T-helper 1 cell treated with Interleukin-12 subunit alpha and Interleukin-12 subunit beta and Interleukin-4 antibody, amounts not matched to agents 30 μg/mL and 1 μg/mL, for 36 hours (primary cell): ENCODE results near the gene COA1.

Experiments used
- H3K27ac Mint-ChIP-seq: one replicate; pipeline ENCODE4 v1.8.0; 2021; ENCODE audit warnings: mild to moderate bottlenecking, mixed read lengths
- H3K27me3 Mint-ChIP-seq: one replicate; pipeline ENCODE4 v1.8.0; 2021; ENCODE audit warnings: low read depth, mixed read lengths
- H3K36me3 Mint-ChIP-seq: one replicate; pipeline ENCODE4 v1.8.0; 2021; ENCODE audit warnings: low read depth, mixed read lengths
- H3K4me1 Mint-ChIP-seq: one replicate; pipeline ENCODE4 v1.8.0; 2021; ENCODE audit warnings: low read depth, mixed read lengths
- H3K4me3 Mint-ChIP-seq: one replicate; pipeline ENCODE4 v1.8.0; 2021; ENCODE audit warnings: mild to moderate bottlenecking, moderate library complexity, mixed read lengths
- H3K9me3 Mint-ChIP-seq: one replicate; pipeline ENCODE4 v1.8.0; 2021; ENCODE audit warnings: mixed read lengths

Gene COA1

DNA sequence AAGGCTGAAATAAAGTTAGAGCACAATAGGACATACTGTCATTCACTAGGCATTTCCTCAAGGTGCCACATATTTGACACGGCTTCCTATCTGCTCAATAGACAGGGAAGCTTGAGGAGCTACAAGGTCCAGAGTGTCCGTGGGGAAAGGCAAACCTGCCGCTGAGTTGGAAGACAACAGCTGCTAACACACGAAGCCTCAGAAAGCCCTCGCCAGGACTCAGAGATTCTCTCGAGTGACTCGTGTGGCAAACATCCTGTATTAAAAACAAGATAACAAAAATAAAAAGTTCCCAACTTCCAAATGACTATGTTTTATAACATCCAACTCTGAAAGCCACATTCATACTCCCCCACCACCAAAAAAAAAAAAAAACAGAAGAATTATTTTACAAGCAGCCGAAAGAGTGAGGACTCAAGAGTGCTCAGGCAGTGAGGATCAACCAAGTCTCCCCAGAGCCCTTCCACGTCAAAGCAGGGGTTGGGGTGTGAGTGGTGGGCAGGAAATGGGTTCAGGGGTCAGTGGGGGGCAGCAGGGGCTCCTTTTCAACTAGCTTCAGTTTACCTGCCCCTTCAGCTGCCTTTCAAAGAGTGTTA is 78.8 kb downstream of the COA1 start:
- H3K36me3 Mint-ChIP-seq, result peaks cover 27% of the 10 kb centered on the region
- peaks cover 77% of the 10 kb centered on the region for H3K4me1 Mint-ChIP-seq

DNA sequence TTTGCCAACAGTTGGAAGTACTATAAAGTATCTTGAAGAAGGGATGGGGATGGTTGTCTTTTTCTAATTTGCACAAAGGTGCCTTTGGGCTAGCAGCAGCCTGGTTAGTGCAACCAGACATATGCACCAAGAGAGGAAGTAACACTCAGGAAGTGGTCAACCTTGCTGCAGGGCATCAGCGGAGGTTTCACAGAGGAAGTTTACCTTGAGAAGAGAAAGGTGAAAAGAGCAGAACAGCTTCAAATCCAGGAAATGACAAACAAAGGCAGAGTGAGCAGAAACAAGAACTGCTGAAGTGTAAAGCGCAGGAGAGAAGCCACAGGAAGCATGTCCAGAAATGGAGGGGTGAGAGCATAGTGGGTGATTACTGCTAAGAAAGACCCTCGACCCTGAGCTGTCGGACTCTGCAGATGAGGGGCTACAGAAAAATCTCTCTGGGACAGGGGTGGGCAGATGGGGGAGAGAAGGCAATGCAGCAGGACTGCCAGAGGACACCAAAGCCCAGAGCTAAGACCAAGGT is 79.5 kb downstream of the COA1 start:
- Mint-ChIP-seq H3K27me3 (no peaks in the 10 kb centered on the region), H3K36me3 (peaks cover 32% of the 10 kb centered on the region), H3K4me3 (peak overlapping the region; percentile 73), H3K4me1 (peaks cover 83% of the 10 kb centered on the region), H3K27ac (peak overlapping the region; percentile 84), H3K9me3 (peaks cover 5% of the 10 kb centered on the region)

More for the DNA sequence above, 78.8 kb downstream of the COA1 start:
- H3K4me3 Mint-ChIP-seq, result peak overlapping the region; percentile 73
- peaks cover 5% of the 10 kb centered on the region for H3K9me3 Mint-ChIP-seq
- peak overlapping the region; percentile 84 for H3K27ac Mint-ChIP-seq
- no peaks in the 10 kb centered on the region for H3K27me3 Mint-ChIP-seq

DNA sequence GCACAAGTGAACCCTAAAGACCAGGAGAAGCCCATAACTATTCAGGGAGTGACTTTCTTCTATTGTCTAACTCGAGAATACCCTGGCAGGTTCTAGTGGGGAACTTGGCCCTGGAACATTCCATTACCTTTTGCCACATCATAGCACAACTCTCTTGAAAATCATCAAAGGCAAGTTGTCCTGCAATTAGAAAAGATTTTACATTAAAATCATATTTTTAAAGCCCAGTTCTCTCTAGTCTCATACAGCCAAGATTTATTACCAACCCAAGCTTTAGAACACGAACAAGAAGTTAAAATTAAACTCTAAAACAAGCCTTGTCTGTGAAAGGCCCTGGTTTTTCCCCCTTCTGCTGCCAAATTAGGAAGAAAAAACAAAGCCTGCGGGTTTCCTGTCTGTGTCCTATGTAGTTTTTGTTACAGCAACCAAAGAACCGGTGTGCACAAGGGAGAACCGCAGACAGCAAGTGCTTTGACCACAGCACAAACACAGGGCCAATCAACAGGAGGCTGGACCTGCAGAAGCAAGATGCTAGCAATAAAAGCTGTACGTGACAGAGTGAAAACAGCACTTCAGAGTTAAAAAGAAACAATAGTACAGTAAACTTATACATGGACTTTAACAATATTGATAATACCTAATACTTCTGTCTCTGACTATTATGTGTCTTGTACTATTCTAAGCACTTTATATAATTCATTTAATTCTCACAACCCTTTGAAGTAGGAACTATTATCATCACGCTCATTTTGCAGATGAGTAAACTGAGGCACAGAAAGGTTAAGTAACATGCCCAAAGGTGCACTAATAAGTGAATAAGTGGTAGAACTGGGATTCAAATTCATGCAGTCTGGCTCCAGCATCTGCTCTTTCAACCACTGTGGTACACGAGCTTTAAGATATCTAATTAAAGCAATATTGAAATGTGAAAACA is 80.6 kb downstream of the COA1 start:
- H3K4me3 Mint-ChIP-seq, result peak overlapping the region; percentile 73
- peaks cover 34% of the 10 kb centered on the region for H3K36me3 Mint-ChIP-seq
- H3K4me1 Mint-ChIP-seq, result peaks cover 82% of the 10 kb centered on the region
- H3K27me3 Mint-ChIP-seq, result no peaks in the 10 kb centered on the region
- peak overlapping the region; percentile 84 for H3K27ac Mint-ChIP-seq
- no peaks in the 10 kb centered on the region for H3K9me3 Mint-ChIP-seq

DNA sequence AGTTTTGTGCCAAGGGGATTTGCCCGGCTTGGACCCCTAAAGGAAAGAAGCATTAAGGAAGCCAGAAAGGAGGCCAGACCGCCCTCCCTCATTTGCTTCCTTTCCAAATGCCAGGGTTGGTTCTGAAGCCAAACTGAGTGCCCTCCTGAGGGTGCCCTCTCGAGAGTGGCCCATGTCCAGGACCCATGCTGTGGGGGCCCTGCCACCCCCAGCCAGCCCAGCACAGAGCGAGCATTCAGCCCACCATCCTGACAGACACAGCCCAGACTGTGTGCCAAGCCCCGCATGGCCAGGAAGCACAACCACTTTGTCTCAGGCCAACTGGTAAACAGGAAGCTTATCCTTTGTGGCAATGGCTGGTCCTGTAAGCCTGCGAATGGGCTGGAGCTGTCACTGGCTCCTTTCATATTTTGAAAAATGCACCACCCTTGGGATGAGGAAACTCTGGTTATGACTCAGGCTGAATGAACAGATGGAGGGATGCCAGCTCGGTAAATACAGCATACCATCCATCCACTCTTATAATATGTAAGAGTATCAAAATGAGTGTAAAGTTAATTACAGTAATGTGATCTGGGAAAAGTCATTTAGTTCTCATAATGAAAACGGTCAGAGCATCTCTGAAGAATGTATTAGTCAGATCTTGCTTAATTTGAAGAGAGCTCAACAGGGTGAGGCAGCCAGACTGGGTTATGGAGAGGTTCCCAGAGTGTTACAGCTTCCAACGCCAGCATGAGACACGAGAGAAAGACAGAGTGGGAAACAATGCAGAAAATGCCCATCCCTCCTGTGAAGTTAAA is 81.5 kb downstream of the COA1 start:
- Mint-ChIP-seq H3K4me1 (peaks cover 85% of the 10 kb centered on the region), H3K36me3 (peaks cover 39% of the 10 kb centered on the region), H3K27me3 (no peaks in the 10 kb centered on the region), H3K9me3 (no peaks in the 10 kb centered on the region), H3K27ac (peak overlapping the region; percentile 84), H3K4me3 (peak overlapping the region; percentile 73)

DNA sequence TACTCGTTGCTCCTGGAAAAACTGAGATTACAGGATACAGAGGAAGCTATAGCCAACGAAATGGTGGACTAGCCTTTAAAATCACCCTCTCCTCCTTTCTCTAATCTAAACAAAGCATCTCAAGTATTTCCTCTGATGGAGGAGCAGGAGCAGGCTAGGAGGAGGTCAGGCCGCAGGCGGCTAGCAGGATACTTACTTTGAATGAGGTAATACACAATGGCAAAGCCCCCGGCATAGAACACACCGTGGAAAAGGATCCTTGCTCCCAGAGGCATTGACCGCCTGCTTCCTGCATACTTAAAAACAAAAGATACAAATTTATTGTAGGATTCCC is 82.0 kb downstream of the COA1 start:
- H3K36me3 Mint-ChIP-seq, result peaks cover 42% of the 10 kb centered on the region

DNA sequence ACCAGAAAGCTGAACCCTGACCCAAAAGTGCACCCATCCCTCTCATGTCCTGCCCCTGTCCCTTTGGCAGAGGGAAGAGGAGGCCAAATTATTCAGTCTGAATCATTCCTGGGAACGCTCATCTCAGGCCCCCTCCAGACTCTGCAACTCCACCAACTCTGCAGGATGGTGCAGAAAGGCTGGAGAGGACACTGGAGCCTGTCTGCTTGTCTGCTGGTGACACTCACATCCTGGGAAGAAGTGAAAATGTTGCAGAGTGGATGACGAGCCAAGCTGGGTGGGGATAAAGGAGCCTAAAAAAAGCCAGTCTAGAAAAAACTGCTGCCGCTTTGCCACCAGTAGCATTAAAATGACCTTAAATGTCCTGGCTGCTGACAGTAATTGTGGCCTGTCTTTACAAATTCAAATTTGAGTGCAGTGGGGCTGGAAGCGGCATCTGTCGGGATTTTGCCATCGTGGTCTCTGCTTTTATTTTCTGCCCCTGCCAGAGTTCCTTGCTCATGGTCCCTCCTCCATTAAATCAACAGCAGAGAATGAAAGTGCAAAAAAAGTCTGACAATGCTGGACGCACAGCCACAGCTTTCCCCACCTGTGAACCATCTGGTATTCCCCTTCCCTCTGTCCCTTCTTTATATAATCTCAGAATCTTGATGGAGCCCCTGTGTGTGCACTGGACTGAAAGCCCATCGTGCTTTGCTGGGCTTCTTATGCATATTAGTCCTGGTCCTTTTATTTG is 82.6 kb downstream of the COA1 start:
- Mint-ChIP-seq H3K27ac (peak overlapping the region; percentile 84), H3K36me3 (peaks cover 44% of the 10 kb centered on the region), H3K9me3 (no peaks in the 10 kb centered on the region), H3K4me3 (peak overlapping the region; percentile 73), H3K4me1 (peaks cover 86% of the 10 kb centered on the region), H3K27me3 (no peaks in the 10 kb centered on the region)

More for the DNA sequence above, 82.0 kb downstream of the COA1 start:
- H3K27me3 Mint-ChIP-seq, result no peaks in the 10 kb centered on the region
- no peaks in the 10 kb centered on the region for H3K9me3 Mint-ChIP-seq
- H3K4me1 Mint-ChIP-seq, result peaks cover 87% of the 10 kb centered on the region
- peak overlapping the region; percentile 84 for H3K27ac Mint-ChIP-seq
- peak overlapping the region; percentile 73 for H3K4me3 Mint-ChIP-seq

DNA sequence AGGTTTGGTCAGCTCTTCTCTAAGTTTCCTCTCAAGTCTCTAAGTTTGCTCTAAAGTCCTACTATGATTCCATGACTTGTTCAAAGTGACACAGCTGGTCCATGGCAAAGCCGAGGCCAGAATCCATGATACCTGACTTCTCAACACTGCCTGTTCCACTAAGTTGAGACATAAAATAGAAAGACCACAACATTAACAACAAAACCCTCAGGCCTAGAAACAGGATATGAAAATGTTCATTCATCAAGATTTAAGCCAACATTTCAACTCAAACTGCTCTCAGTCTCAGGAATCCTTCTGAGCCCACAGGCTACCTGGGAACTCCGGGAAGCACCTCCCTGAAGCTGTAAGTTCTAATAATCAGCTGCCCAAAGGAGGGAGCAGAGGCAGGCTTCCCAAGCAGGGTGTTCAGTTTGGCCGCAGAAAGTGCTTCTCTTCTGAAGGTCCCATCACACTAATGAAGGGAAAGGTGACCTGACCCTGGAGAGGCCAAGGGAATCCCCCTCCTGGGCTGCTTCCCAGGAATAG is 83.6 kb downstream of the COA1 start:
- Mint-ChIP-seq H3K27me3 (no peaks in the 10 kb centered on the region), H3K9me3 (no peaks in the 10 kb centered on the region), H3K36me3 (peaks cover 46% of the 10 kb centered on the region), H3K27ac (peak overlapping the region; percentile 73), H3K4me3 (peak overlapping the region; percentile 60), H3K4me1 (peaks cover 81% of the 10 kb centered on the region)

DNA sequence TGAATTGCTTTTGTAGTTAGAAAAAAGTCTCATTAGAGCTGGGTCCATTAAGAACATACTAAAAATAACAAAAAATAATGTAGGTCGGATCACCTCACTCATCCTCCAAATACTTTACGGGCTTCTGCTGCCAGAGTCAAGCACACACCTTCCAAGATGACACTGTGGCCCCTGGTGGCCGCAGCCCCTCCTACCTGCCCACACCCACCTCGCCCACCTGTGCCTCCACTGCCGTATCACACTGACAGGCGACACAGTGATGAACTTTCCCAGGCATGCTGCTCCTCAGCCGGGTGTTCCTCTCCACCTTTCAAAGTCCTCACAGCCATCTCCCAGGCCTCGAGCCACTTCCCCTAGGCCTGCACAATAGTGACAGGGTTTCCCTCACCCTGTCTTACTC is 85.5 kb downstream of the COA1 start:
- H3K27me3 Mint-ChIP-seq, result no peaks in the 10 kb centered on the region
- H3K36me3 Mint-ChIP-seq, result peaks cover 61% of the 10 kb centered on the region
- H3K9me3 Mint-ChIP-seq, result no peaks in the 10 kb centered on the region
- H3K4me1 Mint-ChIP-seq, result peaks cover 73% of the 10 kb centered on the region
- H3K27ac Mint-ChIP-seq, result peak overlapping the region; percentile 36
- no peak overlapping the region for H3K4me3 Mint-ChIP-seq

DNA sequence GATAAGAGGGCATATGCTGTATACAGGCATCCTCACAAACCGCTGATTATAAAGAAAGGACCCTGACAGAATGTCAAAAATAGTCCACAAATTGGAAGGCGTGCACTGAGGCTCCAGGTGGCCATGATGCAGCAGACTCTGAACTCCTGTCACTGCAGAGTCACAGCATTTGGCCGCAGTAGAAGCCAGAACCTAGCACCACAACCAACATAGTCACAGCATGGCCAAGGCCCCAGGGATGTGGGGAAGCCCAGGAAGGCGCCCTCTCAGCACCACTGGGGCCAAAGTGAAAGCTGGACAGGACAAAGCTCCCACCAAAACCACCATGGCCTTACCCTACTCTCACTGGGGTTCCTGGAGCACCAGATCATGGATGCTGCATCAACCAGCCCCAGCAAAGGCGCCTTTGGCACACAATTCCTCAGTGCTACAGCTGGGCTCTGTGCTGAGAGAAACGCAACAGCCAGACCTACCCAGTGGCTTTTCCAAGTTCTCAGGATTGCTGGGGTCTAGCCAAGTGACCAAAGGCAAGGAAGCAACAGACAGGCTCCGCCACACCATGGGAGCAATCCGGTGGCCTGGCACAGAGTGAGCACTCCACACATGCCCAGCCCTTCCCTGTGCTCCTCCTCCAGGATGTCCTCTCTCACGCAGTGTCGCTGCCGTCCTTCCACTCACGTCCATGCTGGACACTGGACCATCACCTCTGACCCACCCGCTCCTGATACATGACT is 86.3 kb downstream of the COA1 start:
- peaks cover 66% of the 10 kb centered on the region for H3K4me1 Mint-ChIP-seq
- no peaks in the 10 kb centered on the region for H3K9me3 Mint-ChIP-seq
- peak overlapping the region; percentile 50 for H3K27ac Mint-ChIP-seq
- H3K4me3 Mint-ChIP-seq, result no peak overlapping the region
- H3K27me3 Mint-ChIP-seq, result no peaks in the 10 kb centered on the region
- H3K36me3 Mint-ChIP-seq, result peaks cover 65% of the 10 kb centered on the region

DNA sequence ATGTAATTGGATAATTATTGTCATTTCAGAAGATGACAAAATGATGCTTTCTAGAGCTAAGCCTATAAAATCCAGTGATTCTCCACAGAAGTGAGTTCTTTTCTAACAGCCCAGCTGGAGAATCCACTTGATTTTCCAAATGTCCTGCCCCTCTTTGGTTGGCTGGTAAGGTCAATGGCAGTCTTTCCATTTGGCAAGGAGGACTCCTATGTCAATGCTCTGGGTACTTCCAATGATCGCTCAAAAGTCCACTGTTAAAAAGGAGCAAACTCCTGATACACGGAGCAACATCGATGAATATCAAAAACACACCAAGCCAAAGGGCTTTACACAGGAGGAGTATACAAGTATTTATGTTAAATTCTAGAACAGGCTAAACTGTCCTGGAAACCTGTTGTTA is 88.6 kb downstream of the COA1 start:
- no peaks in the 10 kb centered on the region for H3K9me3 Mint-ChIP-seq
- H3K4me1 Mint-ChIP-seq, result peaks cover 62% of the 10 kb centered on the region
- H3K4me3 Mint-ChIP-seq, result no peak overlapping the region
- peak overlapping the region; percentile 45 for H3K27ac Mint-ChIP-seq
- H3K27me3 Mint-ChIP-seq, result no peaks in the 10 kb centered on the region
- H3K36me3 Mint-ChIP-seq, result peaks cover 72% of the 10 kb centered on the region

DNA sequence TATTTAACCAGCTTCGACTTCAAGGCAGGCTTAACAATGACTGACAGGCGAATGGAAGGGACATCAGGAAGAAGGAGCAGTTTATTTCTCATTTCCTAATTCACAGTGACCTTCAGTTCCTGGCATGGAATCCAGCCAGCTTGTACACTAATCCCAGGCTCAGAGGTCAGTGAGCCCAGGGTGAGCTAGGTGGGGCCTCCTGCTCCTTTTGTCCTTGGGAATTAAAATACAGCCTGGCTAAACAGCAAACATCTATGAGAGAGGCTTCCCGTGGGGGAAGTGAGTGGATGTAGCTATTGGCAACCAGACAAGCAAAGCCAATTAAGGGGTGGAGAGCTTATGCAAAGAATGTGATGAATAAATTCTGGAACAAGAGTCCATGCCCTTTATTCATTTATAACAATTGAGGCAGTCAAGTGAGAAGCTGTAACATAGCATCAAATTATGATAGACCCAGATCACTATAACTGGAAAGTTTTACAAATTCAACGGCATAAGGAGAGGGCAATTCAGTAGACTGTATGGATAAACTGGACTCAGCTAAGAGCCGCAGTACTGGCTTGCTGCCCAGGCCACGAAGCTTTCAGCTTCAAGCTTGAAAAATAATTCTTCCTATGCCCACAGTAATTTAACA is 89.3 kb downstream of the COA1 start:
- Mint-ChIP-seq H3K36me3 (peaks cover 71% of the 10 kb centered on the region), H3K9me3 (no peaks in the 10 kb centered on the region), H3K27ac (peak overlapping the region; percentile 8), H3K4me1 (peaks cover 56% of the 10 kb centered on the region), H3K4me3 (no peak overlapping the region), H3K27me3 (no peaks in the 10 kb centered on the region)

DNA sequence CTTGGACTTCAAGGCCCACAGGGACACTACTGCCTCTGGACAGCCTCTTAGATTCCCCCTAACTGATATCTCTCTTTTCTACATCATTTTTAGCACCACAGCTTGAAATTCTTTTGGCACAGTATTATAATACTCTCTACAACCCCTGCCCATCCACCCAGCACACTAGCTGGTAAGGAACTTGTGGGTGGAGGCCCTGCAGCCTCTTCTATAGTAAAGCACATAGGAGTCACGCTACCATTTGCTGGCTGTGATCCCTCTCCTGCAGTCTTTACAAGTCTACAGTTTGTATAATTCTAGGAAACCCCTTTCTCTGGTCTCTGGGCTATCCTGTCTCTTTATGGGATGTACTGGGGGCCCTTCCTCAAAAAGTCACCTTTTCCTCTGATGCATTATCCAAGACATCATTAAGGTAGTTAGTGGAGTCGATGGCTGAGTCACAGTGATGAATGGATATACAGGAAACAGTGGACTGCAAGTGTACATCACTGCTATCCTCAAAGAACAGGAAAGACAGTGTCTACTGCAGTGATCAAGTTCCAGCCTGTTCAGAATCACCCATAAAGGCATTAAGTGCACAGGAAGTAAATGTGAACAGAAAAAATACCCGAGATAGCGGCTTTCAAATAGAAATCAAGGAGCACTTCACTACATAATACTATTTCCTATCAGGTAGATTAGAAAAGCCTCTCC is 92.1 kb downstream of the COA1 start:
- peaks cover 71% of the 10 kb centered on the region for H3K36me3 Mint-ChIP-seq
- peak overlapping the region; percentile 40 for H3K4me3 Mint-ChIP-seq
- H3K27ac Mint-ChIP-seq, result peak overlapping the region; percentile 75
- no peaks in the 10 kb centered on the region for H3K27me3 Mint-ChIP-seq
- no peaks in the 10 kb centered on the region for H3K9me3 Mint-ChIP-seq
- peaks cover 45% of the 10 kb centered on the region for H3K4me1 Mint-ChIP-seq
